Gastroesophageal sphincter (tissue), 4 donors: Measurements from ENCODE around the gene HEYL. TPM values are rescaled to one million over a fixed set of nuclear protein-coding genes. Genes with fewer than 3 reads are reported as not detected.

Source experiments
- ATAC-seq: fragments of 150-250 bp; one replicate; pipeline ENCODE4 v1.9.1; 2016; ENCODE audit warnings: mild to moderate bottlenecking, moderate library complexity
- H3K27ac ChIP-seq, 4 donors: fragments of 200-600 bp; sonication (generic) in 3 of 4; 1 replicate in 3 of 4; 2 replicates in 1 of 4; pipeline ENCODE4 v1.5.1; 2016 to 2019
- H3K27me3 ChIP-seq: fragments of 200-600 bp; sonication (generic); one replicate; pipeline ENCODE4 v1.5.1; 2019
- H3K36me3 ChIP-seq, 2 donors: fragments of 200-600 bp; sonication (generic); one replicate each; pipeline ENCODE4 v1.5.1; 2019; ENCODE audit warnings: control low read depth in 1 of 2
- H3K4me1 ChIP-seq, 3 donors: fragments of 200-600 bp; sonication (generic); 1 replicate in 2 of 3; 2 replicates in 1 of 3; pipeline ENCODE4 v1.5.1; 2016 to 2019; ENCODE audit warnings: control low read depth in 2 of 3
- H3K4me3 ChIP-seq, 2 donors: fragments of 200-600 bp; sonication (generic); one replicate each; pipeline ENCODE4 v1.5.1; 2019; ENCODE audit warnings: mild to moderate bottlenecking in 1 of 2, moderate library complexity in 1 of 2
- H3K9me3 ChIP-seq, 3 donors: fragments of 200-600 bp; sonication (generic); one replicate each; pipeline ENCODE4 v1.5.1; 2017 to 2019; ENCODE audit warnings: control low read depth in 2 of 3
- CTCF ChIP-seq, 4 experiments: fragments of 200-600 bp in 2 of 4; fragments of 450-650 bp in 2 of 4; sonication (generic) in 1 of 4; IDR thresholded peaks; one replicate each; pipeline ENCODE4 v1.5.1; 2017 to 2019; ENCODE audit warnings: antibody characterized with exemption in 4 of 4, mild to moderate bottlenecking in 2 of 4, moderate library complexity in 2 of 4
- EP300 ChIP-seq: sonication (generic); formaldehyde crosslinking; IDR thresholded peaks from one replicate; pipeline ENCODE4 v1.6.1; 2017; ENCODE audit warnings: antibody characterized with exemption, mild to moderate bottlenecking
- POLR2A ChIP-seq, 2 donors: fragments of 450-650 bp; IDR thresholded peaks; one replicate each; pipeline ENCODE4 v1.6.1; 2017; ENCODE audit warnings: antibody characterized with exemption in 2 of 2, mild to moderate bottlenecking in 2 of 2, moderate library complexity in 1 of 2
- POLR2AphosphoS5 ChIP-seq: sonication (generic); formaldehyde crosslinking; IDR thresholded peaks from one replicate; pipeline ENCODE4 v1.6.1; 2017; ENCODE audit warnings: antibody characterized with exemption
- WGBS, 2 donors: methylation state at CpG; one replicate each; pipeline ENCODE4 v1.1.5; 2018; ENCODE audit warnings: low coverage in 1 of 2; 5-methylcytosine and 5-hydroxymethylcytosine counted together
- total RNA-seq, 4 donors: library from RNA; depleted of rRNA; stranded (reverse); fragments of >200 nt; gene quantifications; one replicate each; pipeline ENCODE4 v1.1.0, GENCODE V29; 2016

The HEYL gene
- total RNA-seq, 4 donors from 2014 or later = 3.0 to 8.4 (median 6.0) TPM

GRCh38 chr1:39640861-39641260, 1.4 kb upstream of the HEYL start:
- TF ChIP-seq EP300 = no peak
- no peak for TF ChIP-seq POLR2AphosphoS5
- no peak for TF ChIP-seq CTCF (IDR thresholded peaks at IDR 0.05)
- no peak for TF ChIP-seq POLR2A (IDR thresholded peaks at IDR 0.05)
- no peaks in the 10 kb centered on the region for H3K36me3 ChIP-seq
- peaks cover 57% of the 10 kb centered on the region for H3K27me3 ChIP-seq
- H3K9me3 ChIP-seq = no peaks in the 10 kb centered on the region
- no peak overlapping the region for H3K27ac ChIP-seq
- no peak overlapping the region for H3K4me3 ChIP-seq
- peaks cover 0 to 14% (median 0%) of the 10 kb centered on the region in 3 donors for H3K4me1 ChIP-seq
- no peak for ATAC-seq
- WGBS, 2 donors = 82 to 91% methylated on average over 3 to 4 of the region's 8 CpGs

- Histone ChIP-seq H3K36me3 (no peaks in the 10 kb centered on the region), H3K27ac (peak overlapping the region in 3 of 4 donors; percentile 68 to 82 (median 73)), H3K4me1 (peaks cover 0 to 14% (median 0%) of the 10 kb centered on the region in 3 donors), H3K9me3 (no peaks in the 10 kb centered on the region), H3K4me3 (peak overlapping the region; percentile 27 to 58), H3K27me3 (peaks cover 74% of the 10 kb centered on the region)
- ATAC-seq = no peak
- TF ChIP-seq POLR2AphosphoS5 (no peak), CTCF (IDR thresholded peaks at IDR 0.05) (no peak), EP300 (no peak), POLR2A (IDR thresholded peaks at IDR 0.05) (no peak)
- 83 to 100% methylated on average over 1 to 2 of the region's 3 CpGs for WGBS, 2 donors
Measured at GRCh38 chr1:39638965-39639304, 508 bp downstream of the HEYL start.

- H3K27ac ChIP-seq = peak overlapping the region in 2 of 4 donors; percentile 43 to 48
- TF ChIP-seq POLR2AphosphoS5 = no peak
- no peak for TF ChIP-seq EP300
- TF ChIP-seq POLR2A (IDR thresholded peaks at IDR 0.05) = no peak
- no peak for TF ChIP-seq CTCF (IDR thresholded peaks at IDR 0.05)
- no peak for ATAC-seq
- no peaks in the 10 kb centered on the region for H3K9me3 ChIP-seq
- peak overlapping the region in 1 of 2 donors; percentile 58 for H3K4me3 ChIP-seq
- WGBS, 2 donors = no CpG with 5 or more reads among the region's 4 CpGs
- peaks cover 83% of the 10 kb centered on the region for H3K27me3 ChIP-seq
- H3K36me3 ChIP-seq = no peaks in the 10 kb centered on the region
- H3K4me1 ChIP-seq = peaks cover 0 to 28% (median 0%) of the 10 kb centered on the region in 3 donors
Measured at GRCh38 chr1:39637361-39637760, 2.1 kb downstream of the HEYL start.

GRCh38 chr1:39635871-39636210, 3.6 kb downstream of the HEYL start:
- TF ChIP-seq POLR2A (IDR thresholded peaks at IDR 0.05) (no peak), CTCF (IDR thresholded peaks at IDR 0.05) (no peak), POLR2AphosphoS5 (no peak), EP300 (no peak)
- no peaks in the 10 kb centered on the region for H3K36me3 ChIP-seq
- H3K27me3 ChIP-seq = peaks cover 74% of the 10 kb centered on the region
- H3K27ac ChIP-seq = peak overlapping the region in 2 of 4 donors; percentile 48 to 55
- ATAC-seq = no peak
- H3K9me3 ChIP-seq = no peaks in the 10 kb centered on the region
- peak overlapping the region in 1 of 2 donors; percentile 1 for H3K4me3 ChIP-seq
- H3K4me1 ChIP-seq = peaks cover 0 to 34% (median 0%) of the 10 kb centered on the region in 3 donors
- WGBS, 2 donors = 33 to 94% methylated on average over 1 to 2 of the region's 2 CpGs

- peaks cover 69% of the 10 kb centered on the region for H3K27me3 ChIP-seq
- H3K4me1 ChIP-seq = peaks cover 0 to 33% (median 0%) of the 10 kb centered on the region in 3 donors
- no peaks in the 10 kb centered on the region for H3K36me3 ChIP-seq
- H3K4me3 ChIP-seq = peak overlapping the region in 1 of 2 donors; percentile 1
- WGBS, 2 donors = 58 to 69% methylated on average over 9 to 10 of the region's 12 CpGs
- TF ChIP-seq POLR2A (IDR thresholded peaks at IDR 0.05) = no peak
- TF ChIP-seq EP300 = no peak
- no peak for TF ChIP-seq POLR2AphosphoS5
- no peak for TF ChIP-seq CTCF (IDR thresholded peaks at IDR 0.05)
- H3K9me3 ChIP-seq = no peaks in the 10 kb centered on the region
- ATAC-seq = no peak
- peak overlapping the region in 3 of 4 donors; percentile 12 to 55 (median 48) for H3K27ac ChIP-seq
Measured at GRCh38 chr1:39635205-39635870, 4.1 kb downstream of the HEYL start.
